ENCODE measurements around the gene ANGPT4. TPM values are rescaled to one million over a fixed set of nuclear protein-coding genes. Genes with fewer than 3 reads are reported as not detected.

Gene ANGPT4
- total RNA-seq, 2 donors from 2014 or later: 0.05 TPM; not detected in 1

DNA sequence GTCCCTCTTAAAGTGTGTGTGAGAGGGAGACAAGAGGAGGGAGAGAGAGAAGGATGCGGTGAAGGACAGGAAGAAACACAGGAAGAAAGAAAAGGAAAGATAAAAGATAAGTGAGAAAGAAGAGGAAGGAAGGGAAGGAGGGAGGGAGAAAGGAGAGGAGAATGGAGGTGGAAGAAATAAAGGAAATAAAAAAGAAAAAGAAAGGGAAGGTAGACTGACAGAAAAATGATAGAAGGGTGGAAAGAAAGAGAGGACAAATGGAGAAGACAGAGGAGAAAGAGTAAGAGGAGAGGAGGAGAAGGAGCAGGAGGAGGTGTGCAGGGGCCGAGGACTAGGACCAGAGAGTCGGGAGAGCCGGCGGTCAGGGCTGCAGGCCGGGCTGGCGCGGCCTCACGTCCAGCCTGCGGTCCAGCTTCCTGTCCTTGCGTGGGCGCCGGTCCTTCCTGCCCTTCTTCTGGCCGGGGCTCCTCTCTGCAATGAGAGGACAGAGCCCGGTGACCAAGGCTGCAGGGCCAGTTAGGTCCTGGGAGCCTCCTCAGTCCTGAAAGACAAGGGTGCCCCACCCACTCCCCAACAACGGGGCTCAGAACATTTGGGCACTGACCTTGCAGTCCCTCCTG is 44.0 kb upstream of the ANGPT4 start:
- Histone ChIP-seq H3K27ac (no peak overlapping the region), H3K9me3 (no peaks in the 10 kb centered on the region), H3K36me3 (no peaks in the 10 kb centered on the region), H3K4me3 (no peak overlapping the region), H3K27me3 (no peaks in the 10 kb centered on the region), H3K9ac (ENCODE audit: low read depth in 2 of 2, low read length in 2 of 2) (no peak overlapping the region), H3K4me1 (no peaks in the 10 kb centered on the region)
- no peak for DNase-seq
- TF ChIP-seq, protein P1, sequence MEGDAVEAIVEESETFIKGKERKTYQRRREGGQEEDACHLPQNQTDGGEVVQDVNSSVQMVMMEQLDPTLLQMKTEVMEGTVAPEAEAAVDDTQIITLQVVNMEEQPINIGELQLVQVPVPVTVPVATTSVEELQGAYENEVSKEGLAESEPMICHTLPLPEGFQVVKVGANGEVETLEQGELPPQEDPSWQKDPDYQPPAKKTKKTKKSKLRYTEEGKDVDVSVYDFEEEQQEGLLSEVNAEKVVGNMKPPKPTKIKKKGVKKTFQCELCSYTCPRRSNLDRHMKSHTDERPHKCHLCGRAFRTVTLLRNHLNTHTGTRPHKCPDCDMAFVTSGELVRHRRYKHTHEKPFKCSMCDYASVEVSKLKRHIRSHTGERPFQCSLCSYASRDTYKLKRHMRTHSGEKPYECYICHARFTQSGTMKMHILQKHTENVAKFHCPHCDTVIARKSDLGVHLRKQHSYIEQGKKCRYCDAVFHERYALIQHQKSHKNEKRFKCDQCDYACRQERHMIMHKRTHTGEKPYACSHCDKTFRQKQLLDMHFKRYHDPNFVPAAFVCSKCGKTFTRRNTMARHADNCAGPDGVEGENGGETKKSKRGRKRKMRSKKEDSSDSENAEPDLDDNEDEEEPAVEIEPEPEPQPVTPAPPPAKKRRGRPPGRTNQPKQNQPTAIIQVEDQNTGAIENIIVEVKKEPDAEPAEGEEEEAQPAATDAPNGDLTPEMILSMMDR (IDR thresholded peaks at IDR 0.05): no peak
- intact Hi-C loops (cut with DNase I): no loop called here

DNA sequence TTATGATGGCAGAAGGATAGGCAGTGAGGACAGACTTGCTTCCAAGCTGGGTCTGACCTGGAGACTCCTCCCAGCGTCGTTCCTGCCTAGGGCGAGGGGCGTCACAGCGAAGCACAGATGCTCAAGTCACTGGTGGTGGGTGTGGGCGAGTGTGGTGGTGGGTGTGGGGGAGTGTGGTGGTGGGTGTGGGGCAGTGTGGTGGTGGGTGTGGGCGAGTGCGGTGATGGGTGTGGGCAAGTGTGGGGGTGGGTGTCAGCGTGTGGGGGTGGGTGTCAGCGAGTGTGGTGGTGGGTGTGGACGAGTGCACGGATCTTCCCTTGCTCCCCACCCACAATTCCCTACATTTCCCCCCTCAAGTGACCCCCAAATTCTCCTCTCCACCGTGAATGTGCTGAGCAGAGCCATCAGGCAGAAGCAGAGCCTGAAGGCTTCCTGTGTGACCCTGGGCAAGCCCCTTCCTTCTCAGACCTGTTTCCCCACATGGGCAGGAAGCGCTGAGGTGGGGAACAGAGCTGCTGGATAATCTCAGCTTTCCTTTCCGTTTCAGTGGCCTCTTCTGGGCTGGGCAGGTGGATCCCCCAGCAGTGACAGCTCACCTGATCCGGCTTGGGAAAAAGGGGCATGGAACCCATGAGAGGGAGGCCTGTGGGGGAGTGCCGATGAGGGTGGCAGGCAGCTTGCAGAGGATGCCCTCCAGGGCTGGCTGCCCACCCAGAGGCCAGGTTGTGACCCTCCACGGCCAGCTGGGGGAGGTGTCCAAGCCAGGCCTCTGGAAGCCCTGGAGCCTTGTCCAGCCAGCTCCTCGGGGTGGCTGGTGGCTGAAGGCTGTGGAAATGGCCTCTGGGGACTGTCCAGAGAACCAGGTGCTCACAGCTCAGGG is 43.0 kb upstream of the ANGPT4 start:
- Histone ChIP-seq H3K4me1 (no peaks in the 10 kb centered on the region), H3K9ac (ENCODE audit: low read depth in 2 of 2, low read length in 2 of 2) (no peak overlapping the region), H3K27me3 (no peaks in the 10 kb centered on the region), H3K4me3 (no peak overlapping the region), H3K36me3 (no peaks in the 10 kb centered on the region), H3K27ac (no peak overlapping the region), H3K9me3 (no peaks in the 10 kb centered on the region)
- TF ChIP-seq, protein P1 (IDR thresholded peaks at IDR 0.05): no peak
- DNase-seq: no peak
- intact Hi-C loops (cut with DNase I): no loop called here

DNA sequence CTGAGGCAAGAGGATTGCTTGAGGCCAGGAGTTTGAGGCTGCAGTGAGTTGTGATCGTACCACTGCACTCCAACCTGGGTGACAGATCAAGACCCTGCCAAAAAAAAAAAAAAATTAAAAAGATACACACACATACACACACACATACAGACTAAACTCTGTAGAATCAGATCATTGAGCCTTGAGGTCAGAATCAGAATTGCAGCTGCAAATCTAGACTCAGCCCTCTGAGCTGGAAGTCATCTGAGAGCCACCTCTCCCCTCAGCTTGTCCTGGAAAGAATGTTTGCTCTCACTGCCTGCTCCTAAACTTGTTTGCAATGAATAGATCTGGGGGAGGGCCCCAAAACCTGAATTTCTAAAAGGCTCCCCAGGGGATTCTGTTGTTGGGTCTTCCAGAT is 41.4 kb upstream of the ANGPT4 start:
- no peaks in the 10 kb centered on the region for H3K36me3 ChIP-seq
- intact Hi-C loops (cut with DNase I): no loop called here
- H3K4me3 ChIP-seq: no peak overlapping the region
- no peaks in the 10 kb centered on the region for H3K27me3 ChIP-seq
- no peaks in the 10 kb centered on the region for H3K9me3 ChIP-seq
- H3K27ac ChIP-seq: no peak overlapping the region
- no peak for DNase-seq
- H3K4me1 ChIP-seq: no peaks in the 10 kb centered on the region
- H3K9ac ChIP-seq (ENCODE audit: low read depth in 2 of 2, low read length in 2 of 2): no peak overlapping the region
- TF ChIP-seq, protein P1 (IDR thresholded peaks at IDR 0.05): no peak

GRCh38 chr20:956330-956951 is 40.3 kb upstream of the ANGPT4 start:
- Histone ChIP-seq H3K36me3 (no peaks in the 10 kb centered on the region), H3K9me3 (no peaks in the 10 kb centered on the region), H3K27me3 (no peaks in the 10 kb centered on the region), H3K27ac (no peak overlapping the region), H3K4me3 (no peak overlapping the region), H3K4me1 (no peaks in the 10 kb centered on the region), H3K9ac (ENCODE audit: low read depth in 2 of 2, low read length in 2 of 2) (no peak overlapping the region)
- TF ChIP-seq, protein P1 (IDR thresholded peaks at IDR 0.05): peak; percentile 98
- DNase-seq: peak; percentile 68
- intact Hi-C loops (cut with DNase I): loop anchor here (1.0 kb wide), 1 partner anchor 140 kb away; no protein-coding TSS in a partner anchor

- TF ChIP-seq, protein P1 (IDR thresholded peaks at IDR 0.05): no peak
- H3K4me3 ChIP-seq: no peak overlapping the region
- H3K4me1 ChIP-seq: no peaks in the 10 kb centered on the region
- intact Hi-C loops (cut with DNase I): loop anchor here (1.0 kb wide), 1 partner anchor 139 kb away; no protein-coding TSS in a partner anchor
- no peak for DNase-seq
- no peak overlapping the region for H3K27ac ChIP-seq
- no peak overlapping the region for H3K9ac ChIP-seq (ENCODE audit: low read depth in 2 of 2, low read length in 2 of 2)
- no peaks in the 10 kb centered on the region for H3K9me3 ChIP-seq
- H3K36me3 ChIP-seq: no peaks in the 10 kb centered on the region
- no peaks in the 10 kb centered on the region for H3K27me3 ChIP-seq
Measured at GRCh38 chr20:955656-956055, 39.5 kb upstream of the ANGPT4 start.

All from colonic mucosa (tissue), 4 donors.